Stimulated activated CD8-positive, alpha-beta memory T cell treated with anti-CD3 and anti-CD28 coated beads, Interleukin-15, amount 100 ng/mL, for 1 hour (primary cell): ENCODE measurements around the gene GRHPR.
"Not testable (repeated sequence)": the region's sequence is repeated elsewhere in the genome, so short reads cannot be mapped to it uniquely, and the experiment has no call there.

Experiments used
- DNase-seq: peaks from one replicate; pipeline ENCODE4 v3.0.0-alpha.2; 2020; ENCODE audit warnings: low read depth

The GRHPR gene

GRCh38 chr9:37421914-37422288 lies 595 bp upstream of the GRHPR start:
- no peak for DNase-seq

- no peak for DNase-seq
These were observed 1.0 kb downstream of the GRHPR start for GRCh38 chr9:37423508-37423907.

- DNase-seq = no peak
These were observed 1.7 kb downstream of the GRHPR start for GRCh38 chr9:37424204-37424685.

- DNase-seq = no peak
These were observed 2.3 kb downstream of the GRHPR start for GRCh38 chr9:37424686-37425297.

- no peak for DNase-seq
These were observed 2.8 kb downstream of the GRHPR start for GRCh38 chr9:37425298-37425752.

- not testable (repeated sequence) for DNase-seq
These were observed 3.9 kb downstream of the GRHPR start for GRCh38 chr9:37426431-37426830.

- DNase-seq = no peak
These were observed 4.3 kb downstream of the GRHPR start for GRCh38 chr9:37426846-37427245.

GRCh38 chr9:37428345-37428744 lies 5.8 kb downstream of the GRHPR start:
- no peak for DNase-seq

- no peak for DNase-seq
These were observed 7.2 kb downstream of the GRHPR start for GRCh38 chr9:37429441-37430285.

- no peak for DNase-seq
These were observed 8.5 kb downstream of the GRHPR start for GRCh38 chr9:37430841-37431597.

- no peak for DNase-seq
These were observed 9.5 kb downstream of the GRHPR start for GRCh38 chr9:37432020-37432419.

GRCh38 chr9:37433867-37434371 lies 11.4 kb downstream of the GRHPR start:
- DNase-seq = no peak

GRCh38 chr9:37436540-37436939 lies 14.0 kb downstream of the GRHPR start:
- no peak for DNase-seq

- DNase-seq = no peak
These were observed 14.5 kb downstream of the GRHPR start for GRCh38 chr9:37437010-37437409.

GRCh38 chr9:37437621-37438020 lies 15.1 kb downstream of the GRHPR start:
- DNase-seq = no peak

- no peak for DNase-seq
These were observed 15.9 kb downstream of the GRHPR start for GRCh38 chr9:37438359-37438758.

GRCh38 chr9:37441776-37442370 lies 19.4 kb downstream of the GRHPR start:
- DNase-seq = no peak

- no peak for DNase-seq
These were observed 20.1 kb downstream of the GRHPR start for GRCh38 chr9:37442556-37442955.

GRCh38 chr9:37443566-37443965 lies 21.1 kb downstream of the GRHPR start:
- DNase-seq = no peak

GRCh38 chr9:37444890-37445289 lies 22.4 kb downstream of the GRHPR start:
- no peak for DNase-seq

- no peak for DNase-seq
These were observed 23.3 kb downstream of the GRHPR start for GRCh38 chr9:37445832-37446231.

GRCh38 chr9:37446401-37446800 lies 23.9 kb downstream of the GRHPR start:
- DNase-seq = no peak
